Measurements from ENCODE around the gene SMARCC1. TPM values are rescaled to one million over a fixed set of nuclear protein-coding genes. Genes with fewer than 3 reads are reported as not detected.
A peak's percentile ranks its signal among the peaks of the same experiment; 100 is the strongest.

Gene SMARCC1
- total RNA-seq, result 50.9 TPM

- peak; percentile 97 to 99 (median 99) for DNase-seq (ENCODE audit: low read depth in 2 of 3, low spot score in 2 of 3)
Measured at GRCh38 chr3:47781685-47782445, at the start of gene SMARCC1. Gene SMARCC1 (minus strand): TSS chr3:47781893. CDS start chr3:47781797, 96 bp downstream.

- peak in 1 of 3 donors; percentile 36 for DNase-seq (ENCODE audit: low read depth in 2 of 3, low spot score in 2 of 3)
Measured at GRCh38 chr3:47829482-47829881, 47.8 kb upstream of the SMARCC1 start.

GRCh38 chr3:47825590-47825989 is 43.9 kb upstream of the SMARCC1 start:
- DNase-seq (ENCODE audit: low read depth in 2 of 3, low spot score in 2 of 3), result no peak

- DNase-seq (ENCODE audit: low read depth in 2 of 3, low spot score in 2 of 3), result peak; percentile 78 to 85 (median 82)
Measured at GRCh38 chr3:47824541-47825473, 43.1 kb upstream of the SMARCC1 start.

- no peak for DNase-seq (ENCODE audit: low read depth in 2 of 3, low spot score in 2 of 3)
Measured at GRCh38 chr3:47817609-47818008, 35.9 kb upstream of the SMARCC1 start.

- DNase-seq (ENCODE audit: low read depth in 2 of 3, low spot score in 2 of 3), result no peak
Measured at GRCh38 chr3:47813551-47814177, 32.0 kb upstream of the SMARCC1 start.

GRCh38 chr3:47804577-47804976 is 22.9 kb upstream of the SMARCC1 start:
- no peak for DNase-seq (ENCODE audit: low read depth in 2 of 3, low spot score in 2 of 3)

GRCh38 chr3:47803480-47804025 is 21.9 kb upstream of the SMARCC1 start:
- no peak for DNase-seq (ENCODE audit: low read depth in 2 of 3, low spot score in 2 of 3)

- DNase-seq (ENCODE audit: low read depth in 2 of 3, low spot score in 2 of 3), result peak; percentile 78 to 86 (median 84)
Measured at GRCh38 chr3:47802734-47803479, 21.2 kb upstream of the SMARCC1 start, which contains the start of gene DHX30. Gene DHX30 (plus strand): TSS chr3:47803138. CDS start chr3:47810684, 7,546 bp downstream.

- no peak for DNase-seq (ENCODE audit: low read depth in 2 of 3, low spot score in 2 of 3)
Measured at GRCh38 chr3:47799733-47800132, 18.0 kb upstream of the SMARCC1 start.

GRCh38 chr3:47794544-47794943 is 12.9 kb upstream of the SMARCC1 start:
- DNase-seq (ENCODE audit: low read depth in 2 of 3, low spot score in 2 of 3), result no peak

- no peak for DNase-seq (ENCODE audit: low read depth in 2 of 3, low spot score in 2 of 3)
Measured at GRCh38 chr3:47792699-47793098, 11.0 kb upstream of the SMARCC1 start.

GRCh38 chr3:47791193-47791855 is 9.6 kb upstream of the SMARCC1 start:
- DNase-seq (ENCODE audit: low read depth in 2 of 3, low spot score in 2 of 3), result no peak

- no peak for DNase-seq (ENCODE audit: low read depth in 2 of 3, low spot score in 2 of 3)
Measured at GRCh38 chr3:47783673-47784072, 2.0 kb upstream of the SMARCC1 start.

- no peak for DNase-seq (ENCODE audit: low read depth in 2 of 3, low spot score in 2 of 3)
Measured at GRCh38 chr3:47782446-47783308, 984 bp upstream of the SMARCC1 start.

- peak; percentile 38 to 60 (median 56) for DNase-seq (ENCODE audit: low read depth in 2 of 3, low spot score in 2 of 3)
Measured at GRCh38 chr3:47780741-47781684, 680 bp downstream of the SMARCC1 start.

- no peak for DNase-seq (ENCODE audit: low read depth in 2 of 3, low spot score in 2 of 3)
Measured at GRCh38 chr3:47778746-47779145, 2.9 kb downstream of the SMARCC1 start.

Data from hematopoietic multipotent progenitor cell (in vitro differentiated cells).